Stimulated activated effector memory CD8-positive, alpha-beta T cell treated with anti-CD3 and anti-CD28 coated beads, Interleukin-12 subunit alpha, Interleukin-12 subunit beta, amount 100 ng/mL, for 72 hours (primary cell): Measurements from ENCODE around the gene IGFLR1.
"Not testable (repeated sequence)": the region's sequence is repeated elsewhere in the genome, so short reads cannot be mapped to it uniquely, and the experiment has no call there.

ENCODE experiments used
- ATAC-seq: fragments of 150-1000 bp; cut with Tn5 transposase; 2 replicates; pipeline ENCODE4 v1.10.0; 2021
- DNase-seq, 2 donors: peaks; one replicate each; pipeline ENCODE4 v3.0.0; 2021 to 2022; ENCODE audit warnings: low spot score in 2 of 2
- H3K27ac Mint-ChIP-seq: one replicate; pipeline ENCODE4 v1.8.0; 2022; ENCODE audit warnings: mild to moderate bottlenecking, mixed read lengths
- H3K36me3 Mint-ChIP-seq: one replicate; pipeline ENCODE4 v1.8.0; 2022; ENCODE audit warnings: mild to moderate bottlenecking, mixed read lengths
- H3K4me1 Mint-ChIP-seq: one replicate; pipeline ENCODE4 v1.8.0; 2022; ENCODE audit warnings: mixed read lengths
- H3K4me3 Mint-ChIP-seq: one replicate; pipeline ENCODE4 v1.8.0; 2022; ENCODE audit warnings: mild to moderate bottlenecking, mixed read lengths
- H3K9me3 Mint-ChIP-seq: one replicate; pipeline ENCODE4 v1.8.0; 2022; ENCODE audit warnings: mixed read lengths

The IGFLR1 gene

DNA sequence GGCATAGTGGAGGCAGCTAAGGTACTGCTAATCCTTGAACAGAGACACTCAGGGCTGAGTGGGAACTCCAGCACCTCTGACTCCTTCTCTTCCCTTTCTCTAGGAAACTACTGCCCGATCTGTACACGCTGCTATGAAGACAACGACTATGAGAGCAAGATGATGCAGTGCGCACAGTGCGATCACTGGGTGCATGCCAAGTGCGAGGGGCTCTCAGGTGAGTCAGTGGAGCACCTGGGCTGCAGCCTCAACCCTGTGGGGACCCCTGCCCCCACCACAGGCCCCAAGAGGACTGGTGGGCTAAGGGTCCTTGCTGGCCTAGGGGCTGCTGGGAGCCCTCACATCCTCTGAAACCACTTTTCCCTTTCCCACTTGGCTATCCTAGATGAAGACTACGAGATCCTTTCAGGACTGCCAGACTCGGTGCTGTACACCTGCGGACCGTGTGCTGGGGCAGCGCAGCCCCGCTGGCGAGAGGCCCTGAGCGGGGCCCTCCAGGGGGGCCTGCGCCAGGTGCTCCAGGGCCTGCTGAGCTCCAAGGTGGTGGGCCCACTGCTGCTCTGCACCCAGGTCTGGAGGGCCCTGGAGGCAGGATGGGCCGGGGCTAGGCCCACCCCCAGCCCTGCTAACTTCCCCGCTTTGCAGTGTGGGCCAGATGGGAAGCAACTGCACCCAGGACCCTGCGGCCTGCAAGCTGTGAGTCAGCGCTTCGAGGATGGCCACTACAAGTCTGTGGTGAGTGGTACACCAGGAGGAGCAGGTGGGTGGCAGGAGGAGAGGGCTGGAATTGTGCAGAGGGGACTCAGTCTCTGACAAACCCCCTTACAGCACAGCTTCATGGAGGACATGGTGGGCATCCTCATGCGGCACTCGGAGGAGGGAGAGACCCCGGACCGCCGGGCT lies 14.9 kb downstream of the IGFLR1 start:
- peak overlapping the region; percentile 82 for H3K27ac Mint-ChIP-seq
- H3K9me3 Mint-ChIP-seq = no peaks in the 10 kb centered on the region
- peaks cover 21% of the 10 kb centered on the region for H3K4me1 Mint-ChIP-seq
- ATAC-seq (no peak), DNase-seq (no peak)
- no peak overlapping the region for H3K4me3 Mint-ChIP-seq
- peaks cover 100% of the 10 kb centered on the region for H3K36me3 Mint-ChIP-seq

DNA sequence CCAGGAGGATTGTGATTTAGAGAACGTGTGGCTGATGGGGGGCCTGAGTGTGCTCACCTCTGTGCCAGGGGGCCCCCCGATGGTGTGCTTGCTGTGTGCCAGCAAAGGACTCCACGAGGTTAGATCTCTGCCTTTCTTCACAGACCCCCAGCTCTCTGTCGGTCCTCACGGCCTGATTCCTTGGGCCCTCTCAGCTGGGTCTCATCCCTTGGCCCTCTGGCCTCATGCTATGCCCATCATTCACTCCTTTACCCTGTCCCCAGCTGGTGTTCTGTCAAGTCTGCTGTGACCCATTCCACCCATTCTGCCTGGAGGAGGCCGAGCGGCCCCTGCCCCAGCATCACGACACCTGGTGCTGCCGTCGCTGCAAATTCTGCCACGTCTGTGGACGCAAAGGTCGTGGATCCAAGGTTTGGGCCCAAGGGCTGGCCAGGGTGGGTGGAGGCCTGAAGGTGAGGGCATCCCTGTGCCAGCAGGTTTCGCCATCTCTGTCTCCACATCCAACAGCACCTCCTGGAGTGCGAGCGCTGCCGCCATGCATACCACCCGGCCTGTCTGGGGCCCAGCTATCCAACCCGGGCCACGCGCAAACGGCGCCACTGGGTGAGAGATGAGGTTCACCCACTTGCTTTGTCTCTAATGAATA lies 16.9 kb downstream of the IGFLR1 start:
- peaks cover 100% of the 10 kb centered on the region for H3K36me3 Mint-ChIP-seq
- peaks cover 34% of the 10 kb centered on the region for H3K4me1 Mint-ChIP-seq
- ATAC-seq (no peak), DNase-seq (no peak)
- peak overlapping the region; percentile 84 for H3K27ac Mint-ChIP-seq
- no peaks in the 10 kb centered on the region for H3K9me3 Mint-ChIP-seq
- no peak overlapping the region for H3K4me3 Mint-ChIP-seq

DNA sequence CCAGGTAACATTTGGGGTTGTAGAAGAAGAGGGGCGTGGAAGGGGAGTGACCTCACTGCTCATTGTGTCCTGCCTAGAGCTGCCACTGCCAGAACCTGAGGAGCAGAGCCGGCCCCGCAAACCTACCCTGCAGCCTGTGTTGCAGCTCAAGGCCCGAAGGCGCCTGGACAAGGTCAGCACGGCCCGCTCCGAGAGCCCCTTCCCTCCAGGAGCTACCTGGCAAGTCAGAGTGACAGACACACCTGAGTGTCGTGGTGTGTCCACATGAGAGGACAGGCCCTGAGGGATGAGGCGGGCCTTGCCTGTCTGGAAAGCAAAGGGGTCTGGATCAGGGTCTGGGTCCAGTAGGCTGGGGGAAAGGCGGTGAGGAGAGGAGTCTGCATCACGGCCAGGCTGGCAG lies 17.7 kb downstream of the IGFLR1 start:
- H3K9me3 Mint-ChIP-seq = no peaks in the 10 kb centered on the region
- peak overlapping the region; percentile 94 for H3K27ac Mint-ChIP-seq
- H3K36me3 Mint-ChIP-seq = peaks cover 100% of the 10 kb centered on the region
- no peak for ATAC-seq
- H3K4me3 Mint-ChIP-seq = no peak overlapping the region
- peaks cover 40% of the 10 kb centered on the region for H3K4me1 Mint-ChIP-seq
- DNase-seq = no peak

DNA sequence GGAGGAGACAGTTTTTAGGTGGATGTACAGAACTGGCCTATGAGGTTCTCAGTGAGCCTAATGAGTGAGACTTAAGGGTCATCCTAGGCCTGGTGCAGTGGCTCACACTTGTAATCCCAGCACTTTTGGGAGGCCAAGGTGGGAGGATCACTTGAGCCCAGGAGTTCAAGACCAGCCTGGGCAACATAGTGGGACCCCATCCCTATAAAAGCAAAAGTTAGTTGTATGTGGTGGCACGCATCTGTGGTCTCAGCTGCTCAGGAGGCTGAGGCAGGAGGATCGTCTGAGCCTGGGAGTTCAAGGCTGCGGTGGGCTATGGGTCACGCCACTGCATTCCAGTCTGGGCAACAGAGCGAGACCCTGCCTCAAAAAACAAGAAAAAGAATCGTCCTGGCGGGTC lies 18.1 kb downstream of the IGFLR1 start:
- H3K36me3 Mint-ChIP-seq = peaks cover 100% of the 10 kb centered on the region
- peak overlapping the region; percentile 94 for H3K27ac Mint-ChIP-seq

DNA sequence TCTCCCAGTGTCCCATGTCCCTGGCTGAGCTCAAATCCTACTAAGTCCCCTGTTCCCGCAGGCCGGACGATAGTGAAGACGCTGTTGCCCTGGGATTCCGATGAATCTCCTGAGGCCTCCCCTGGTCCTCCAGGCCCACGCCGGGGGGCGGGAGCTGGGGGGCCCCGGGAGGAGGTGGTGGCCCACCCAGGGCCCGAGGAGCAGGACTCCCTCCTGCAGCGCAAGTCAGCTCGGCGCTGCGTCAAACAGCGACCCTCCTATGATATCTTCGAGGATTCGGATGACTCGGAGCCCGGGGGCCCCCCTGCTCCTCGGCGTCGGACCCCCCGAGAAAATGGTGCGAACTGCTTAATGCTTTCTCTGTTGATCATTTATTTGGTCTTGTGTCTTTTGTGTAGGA lies 18.6 kb downstream of the IGFLR1 start:
- no peak for DNase-seq
- Mint-ChIP-seq H3K4me1 (peaks cover 49% of the 10 kb centered on the region), H3K4me3 (no peak overlapping the region), H3K9me3 (no peaks in the 10 kb centered on the region), H3K36me3 (peaks cover 100% of the 10 kb centered on the region), H3K27ac (peak overlapping the region; percentile 94)
- no peak for ATAC-seq

More for the DNA sequence above, 18.1 kb downstream of the IGFLR1 start:
- not testable (repeated sequence) for DNase-seq, ATAC-seq, H3K9me3 Mint-ChIP-seq, H3K4me3 Mint-ChIP-seq
- H3K4me1 Mint-ChIP-seq = peaks cover 44% of the 10 kb centered on the region

DNA sequence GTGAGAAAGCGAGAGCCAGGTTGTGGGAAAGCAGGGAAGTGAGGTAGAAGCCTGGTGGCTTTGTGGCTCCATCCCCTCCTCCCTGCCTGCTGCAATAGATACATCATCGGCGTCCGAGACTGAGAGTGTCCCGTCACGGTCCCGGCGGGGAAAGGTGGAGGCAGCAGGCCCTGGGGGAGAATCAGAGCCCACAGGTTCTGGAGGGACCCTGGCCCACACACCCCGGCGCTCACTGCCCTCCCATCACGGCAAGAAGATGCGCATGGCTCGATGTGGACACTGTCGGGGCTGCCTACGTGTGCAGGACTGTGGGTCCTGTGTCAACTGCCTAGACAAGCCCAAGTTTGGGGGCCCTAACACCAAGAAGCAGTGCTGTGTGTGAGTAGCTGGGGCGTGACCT lies 19.4 kb downstream of the IGFLR1 start:
- no peak for ATAC-seq
- Mint-ChIP-seq H3K4me3 (no peak overlapping the region), H3K9me3 (no peaks in the 10 kb centered on the region), H3K36me3 (peaks cover 99% of the 10 kb centered on the region), H3K4me1 (peaks cover 52% of the 10 kb centered on the region), H3K27ac (peak overlapping the region; percentile 94)
- no peak for DNase-seq

DNA sequence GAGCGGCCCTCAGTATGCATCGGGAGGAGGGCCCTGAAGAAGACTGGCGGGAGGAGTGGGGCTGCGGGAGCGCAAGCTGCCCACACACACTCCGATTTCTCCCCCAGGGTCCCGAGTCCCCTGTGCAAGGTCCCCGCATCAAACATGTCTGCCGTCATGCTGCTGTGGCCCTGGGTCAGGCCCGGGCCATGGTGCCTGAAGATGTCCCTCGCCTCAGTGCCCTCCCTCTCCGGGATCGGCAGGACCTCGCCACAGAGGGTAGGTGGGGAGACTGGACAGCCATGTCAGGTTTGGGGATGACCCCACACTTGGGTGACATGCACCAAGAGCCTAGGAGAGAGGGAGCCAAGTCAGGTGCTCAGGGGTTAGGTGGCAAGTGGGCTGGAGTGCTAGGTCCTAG lies 19.8 kb downstream of the IGFLR1 start:
- Mint-ChIP-seq H3K36me3 (peaks cover 98% of the 10 kb centered on the region), H3K4me3 (no peak overlapping the region), H3K4me1 (peaks cover 52% of the 10 kb centered on the region), H3K9me3 (no peaks in the 10 kb centered on the region), H3K27ac (peak overlapping the region; percentile 94)
- no peak for ATAC-seq
- DNase-seq = no peak

DNA sequence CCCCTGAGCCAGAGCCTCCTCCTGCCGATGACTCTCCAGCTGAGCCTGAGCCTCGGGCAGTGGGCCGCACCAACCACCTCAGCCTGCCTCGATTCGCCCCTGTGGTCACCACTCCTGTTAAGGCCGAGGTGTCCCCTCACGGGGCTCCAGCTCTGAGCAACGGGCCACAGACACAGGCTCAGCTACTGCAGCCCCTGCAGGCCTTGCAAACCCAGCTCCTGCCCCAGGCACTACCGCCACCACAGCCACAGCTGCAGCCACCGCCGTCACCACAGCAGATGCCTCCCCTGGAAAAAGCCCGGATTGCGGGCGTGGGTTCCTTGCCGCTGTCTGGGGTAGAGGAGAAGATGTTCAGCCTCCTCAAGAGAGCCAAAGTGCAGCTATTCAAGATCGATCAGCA lies 20.9 kb downstream of the IGFLR1 start:
- H3K27ac Mint-ChIP-seq = peak overlapping the region; percentile 94

DNA sequence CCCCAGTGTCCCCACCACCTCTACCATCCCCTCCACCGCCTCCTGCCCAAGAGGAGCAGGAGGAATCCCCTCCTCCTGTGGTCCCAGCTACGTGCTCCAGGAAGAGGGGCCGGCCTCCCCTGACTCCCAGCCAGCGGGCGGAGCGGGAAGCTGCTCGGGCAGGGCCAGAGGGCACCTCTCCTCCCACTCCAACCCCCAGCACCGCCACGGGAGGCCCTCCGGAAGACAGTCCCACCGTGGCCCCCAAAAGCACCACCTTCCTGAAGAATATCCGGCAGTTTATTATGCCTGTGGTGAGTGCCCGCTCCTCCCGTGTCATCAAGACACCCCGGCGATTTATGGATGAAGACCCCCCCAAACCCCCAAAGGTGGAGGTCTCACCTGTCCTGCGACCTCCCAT lies 21.6 kb downstream of the IGFLR1 start:
- DNase-seq (no peak), ATAC-seq (no peak)
- H3K4me3 Mint-ChIP-seq = peak overlapping the region; percentile 81
- peaks cover 58% of the 10 kb centered on the region for H3K4me1 Mint-ChIP-seq
- peaks cover 98% of the 10 kb centered on the region for H3K36me3 Mint-ChIP-seq
- H3K9me3 Mint-ChIP-seq = no peaks in the 10 kb centered on the region
- peak overlapping the region; percentile 94 for H3K27ac Mint-ChIP-seq

More for the DNA sequence above, 20.9 kb downstream of the IGFLR1 start:
- Mint-ChIP-seq H3K9me3 (no peaks in the 10 kb centered on the region), H3K36me3 (peaks cover 98% of the 10 kb centered on the region), H3K4me3 (peak overlapping the region; percentile 81), H3K4me1 (peaks cover 57% of the 10 kb centered on the region)
- ATAC-seq (no peak), DNase-seq (no peak)

DNA sequence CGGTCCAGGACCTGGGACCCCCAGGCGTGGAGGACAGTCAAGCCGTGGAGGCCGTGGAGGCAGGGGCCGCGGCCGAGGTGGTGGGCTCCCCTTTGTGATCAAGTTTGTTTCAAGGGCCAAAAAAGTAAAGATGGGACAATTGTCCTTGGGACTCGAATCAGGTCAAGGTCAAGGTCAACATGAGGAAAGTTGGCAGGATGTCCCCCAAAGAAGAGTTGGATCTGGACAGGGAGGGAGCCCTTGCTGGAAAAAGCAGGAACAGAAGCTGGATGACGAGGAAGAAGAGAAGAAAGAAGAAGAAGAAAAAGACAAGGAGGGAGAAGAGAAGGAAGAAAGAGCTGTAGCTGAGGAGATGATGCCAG lies 22.1 kb downstream of the IGFLR1 start:
- peak overlapping the region; percentile 94 for H3K27ac Mint-ChIP-seq
- H3K4me1 Mint-ChIP-seq = peaks cover 59% of the 10 kb centered on the region
- H3K4me3 Mint-ChIP-seq = peak overlapping the region; percentile 81

DNA sequence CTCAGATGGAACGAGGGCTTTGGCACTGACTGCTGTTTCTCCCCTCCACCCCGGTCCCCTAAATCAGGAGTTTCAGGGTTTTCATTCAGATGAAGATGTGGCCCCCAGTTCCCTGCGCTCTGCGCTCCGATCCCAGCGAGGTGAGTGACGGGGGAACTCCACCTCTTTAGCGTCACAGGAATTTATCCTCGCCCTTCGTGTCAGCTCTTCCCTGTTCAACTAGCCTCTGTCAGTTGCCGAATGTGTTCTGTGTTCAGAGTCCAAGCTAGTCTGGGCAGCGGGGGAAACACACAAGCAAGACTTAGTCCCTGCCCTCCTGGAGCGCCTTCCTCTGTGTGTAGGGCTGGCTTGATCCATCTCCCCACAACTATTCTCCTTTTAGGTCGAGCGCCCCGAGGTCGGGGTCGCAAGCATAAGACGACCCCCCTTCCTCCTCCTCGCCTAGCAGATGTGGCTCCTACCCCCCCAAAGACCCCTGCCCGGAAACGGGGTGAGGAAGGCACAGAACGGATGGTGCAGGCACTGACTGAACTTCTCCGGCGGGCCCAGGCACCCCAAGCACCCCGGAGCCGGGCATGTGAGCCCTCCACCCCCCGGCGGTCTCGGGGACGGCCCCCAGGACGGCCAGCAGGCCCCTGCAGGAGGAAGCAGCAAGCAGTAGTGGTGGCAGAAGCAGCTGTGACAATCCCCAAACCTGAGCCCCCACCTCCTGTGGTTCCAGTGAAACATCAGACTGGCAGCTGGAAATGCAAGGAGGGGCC lies 22.7 kb downstream of the IGFLR1 start:
- H3K27ac Mint-ChIP-seq = peak overlapping the region; percentile 94
- no peaks in the 10 kb centered on the region for H3K9me3 Mint-ChIP-seq
- peak overlapping the region; percentile 81 for H3K4me3 Mint-ChIP-seq
- DNase-seq (no peak), ATAC-seq (no peak)
- H3K36me3 Mint-ChIP-seq = peaks cover 98% of the 10 kb centered on the region
- peaks cover 64% of the 10 kb centered on the region for H3K4me1 Mint-ChIP-seq

More for the DNA sequence above, 22.1 kb downstream of the IGFLR1 start:
- no peak for DNase-seq
- no peak for ATAC-seq
- Mint-ChIP-seq H3K9me3 (no peaks in the 10 kb centered on the region), H3K36me3 (peaks cover 98% of the 10 kb centered on the region)

DNA sequence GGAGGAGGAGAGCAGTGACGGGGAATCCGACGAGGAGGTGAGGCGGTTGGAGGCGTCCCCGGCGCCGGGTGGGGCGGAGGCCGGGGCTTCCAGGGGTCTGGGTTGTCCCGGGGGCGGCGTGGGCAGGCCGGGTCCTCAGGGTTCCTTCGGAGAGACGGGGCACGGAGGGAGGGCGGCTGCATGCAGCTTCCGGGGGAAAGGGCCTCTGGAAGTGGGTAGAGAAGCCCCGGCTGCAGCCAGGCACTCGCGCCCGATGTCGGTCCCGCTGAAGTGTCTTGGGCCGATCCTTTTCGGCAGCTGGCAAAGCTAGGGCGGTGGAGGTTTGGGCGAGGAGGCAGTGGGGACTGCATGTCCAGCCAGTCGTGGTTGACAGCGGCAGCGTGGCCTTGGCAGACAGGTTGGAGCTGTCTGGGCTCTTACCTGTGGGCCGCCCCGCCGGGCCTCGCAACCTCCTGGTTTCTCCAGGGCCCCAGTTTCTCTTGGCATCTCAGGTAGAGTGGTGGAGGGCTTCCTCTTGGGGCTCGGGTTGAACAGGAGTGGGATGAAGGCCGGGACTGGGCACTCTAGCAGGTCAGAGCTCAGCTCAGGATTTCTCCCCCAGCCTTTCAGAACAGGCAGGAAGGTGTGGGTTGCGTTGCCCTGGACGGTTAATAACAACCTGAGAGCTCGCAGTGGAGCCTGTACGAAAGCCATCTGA lies 23.8 kb downstream of the IGFLR1 start:
- peak; percentile 56 to 85 for DNase-seq
- H3K4me1 Mint-ChIP-seq = peaks cover 67% of the 10 kb centered on the region
- peak overlapping the region; percentile 94 for H3K27ac Mint-ChIP-seq
- peaks cover 98% of the 10 kb centered on the region for H3K36me3 Mint-ChIP-seq
- peak overlapping the region; percentile 81 for H3K4me3 Mint-ChIP-seq
- peak; percentile 4 for ATAC-seq
- H3K9me3 Mint-ChIP-seq = no peaks in the 10 kb centered on the region

DNA sequence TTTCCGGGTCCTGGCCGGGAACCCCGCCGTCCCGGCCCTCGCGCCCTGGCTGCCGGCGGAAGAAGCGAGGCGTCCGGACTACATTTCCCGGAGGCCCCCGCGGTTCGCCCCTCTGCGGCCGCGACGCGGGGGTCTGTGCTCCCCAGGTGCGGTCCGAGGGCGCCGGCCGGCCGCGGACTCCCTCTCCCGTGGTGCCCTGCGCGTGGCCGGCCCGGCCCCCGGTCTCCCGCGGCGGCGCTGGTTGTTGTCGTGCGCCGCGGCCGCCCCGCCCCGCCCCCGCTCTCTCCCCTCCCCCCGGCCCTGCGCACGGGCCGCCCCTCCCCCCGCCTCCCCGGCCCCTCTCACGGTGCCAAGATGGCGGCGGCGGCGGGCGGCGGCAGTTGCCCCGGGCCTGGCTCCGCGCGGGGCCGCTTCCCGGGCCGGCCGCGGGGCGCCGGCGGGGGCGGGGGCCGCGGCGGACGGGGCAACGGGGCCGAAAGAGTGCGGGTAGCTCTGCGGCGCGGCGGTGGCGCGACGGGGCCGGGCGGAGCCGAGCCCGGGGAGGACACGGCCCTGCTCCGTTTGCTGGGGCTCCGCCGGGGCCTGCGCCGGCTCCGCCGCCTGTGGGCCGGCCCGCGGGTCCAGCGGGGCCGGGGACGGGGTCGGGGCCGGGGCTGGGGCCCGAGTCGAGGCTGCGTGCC lies 24.4 kb downstream of the IGFLR1 start, which contains the start of gene KMT2B:
Gene KMT2B, plus strand, starts transcription at position 339 of the 680 bp plus-strand sequence. Its CDS starts 16 bp downstream, at position 355.
- Mint-ChIP-seq H3K4me3 (peak within 1 kb of the TSS; percentile 99), H3K9me3 (no peaks in the 10 kb centered on the region), H3K27ac (peak within 1 kb of the TSS; percentile 99), H3K4me1 (peaks cover 71% of the 10 kb centered on the region), H3K36me3 (peaks cover 98% of the 10 kb centered on the region)
- DNase-seq (peak in 1 of 2 donors; percentile 88), ATAC-seq (peak; percentile 4)
